ENCODE results near the gene STAT5A. TPM values are rescaled to one million over a fixed set of nuclear protein-coding genes. Genes with fewer than 3 reads are reported as not detected.

STAT5A gene
- total RNA-seq, 1 donor from 2014 or later, result 140 TPM

DNA sequence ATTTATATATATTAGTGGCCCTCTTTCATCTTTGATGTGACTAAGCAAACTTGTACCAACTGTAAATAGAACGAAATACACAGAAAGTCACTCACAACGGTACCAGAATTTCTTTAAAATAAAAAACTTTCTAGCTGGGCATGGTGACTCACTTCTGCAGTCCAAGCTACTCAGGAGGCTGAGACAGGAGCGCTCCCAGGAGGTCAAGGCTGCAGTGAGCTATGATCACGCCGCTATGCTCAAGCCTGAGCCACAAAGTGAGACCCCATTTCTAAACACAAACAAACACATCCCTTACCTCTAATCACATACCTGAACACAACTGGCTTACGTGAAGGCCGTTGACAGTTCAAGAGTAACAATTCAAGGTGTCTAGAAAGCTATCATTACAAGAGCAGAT is 41.8 kb upstream of the STAT5A start:
- no peaks in the 10 kb centered on the region for H3K36me3 Mint-ChIP-seq (ENCODE audit: low read depth)
- ATAC-seq (ENCODE audit: low read depth) (no peak), DNase-seq (no peak)
- H3K4me3 Mint-ChIP-seq, result no peak overlapping the region
- TF ChIP-seq, protein P1, sequence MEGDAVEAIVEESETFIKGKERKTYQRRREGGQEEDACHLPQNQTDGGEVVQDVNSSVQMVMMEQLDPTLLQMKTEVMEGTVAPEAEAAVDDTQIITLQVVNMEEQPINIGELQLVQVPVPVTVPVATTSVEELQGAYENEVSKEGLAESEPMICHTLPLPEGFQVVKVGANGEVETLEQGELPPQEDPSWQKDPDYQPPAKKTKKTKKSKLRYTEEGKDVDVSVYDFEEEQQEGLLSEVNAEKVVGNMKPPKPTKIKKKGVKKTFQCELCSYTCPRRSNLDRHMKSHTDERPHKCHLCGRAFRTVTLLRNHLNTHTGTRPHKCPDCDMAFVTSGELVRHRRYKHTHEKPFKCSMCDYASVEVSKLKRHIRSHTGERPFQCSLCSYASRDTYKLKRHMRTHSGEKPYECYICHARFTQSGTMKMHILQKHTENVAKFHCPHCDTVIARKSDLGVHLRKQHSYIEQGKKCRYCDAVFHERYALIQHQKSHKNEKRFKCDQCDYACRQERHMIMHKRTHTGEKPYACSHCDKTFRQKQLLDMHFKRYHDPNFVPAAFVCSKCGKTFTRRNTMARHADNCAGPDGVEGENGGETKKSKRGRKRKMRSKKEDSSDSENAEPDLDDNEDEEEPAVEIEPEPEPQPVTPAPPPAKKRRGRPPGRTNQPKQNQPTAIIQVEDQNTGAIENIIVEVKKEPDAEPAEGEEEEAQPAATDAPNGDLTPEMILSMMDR (IDR thresholded peaks at IDR 0.05), result no peak
- H3K9me3 Mint-ChIP-seq, result no peaks in the 10 kb centered on the region
- ChIA-PET POLR2A (interaction anchor here (3.4 to 3.6 kb wide), 2 partner anchors 29 to 42 kb away, joined by 40 to 61 read pairs; partner anchors contain the start of genes STAT5A and STAT5B), CTCF (no interaction called here)
- H3K27ac Mint-ChIP-seq, result peak overlapping the region; percentile 71
- peaks cover 47% of the 10 kb centered on the region for H3K4me1 Mint-ChIP-seq
- intact Hi-C loops (cut with micrococcal nuclease), result no loop called here
- H3K27me3 Mint-ChIP-seq, result no peaks in the 10 kb centered on the region

DNA sequence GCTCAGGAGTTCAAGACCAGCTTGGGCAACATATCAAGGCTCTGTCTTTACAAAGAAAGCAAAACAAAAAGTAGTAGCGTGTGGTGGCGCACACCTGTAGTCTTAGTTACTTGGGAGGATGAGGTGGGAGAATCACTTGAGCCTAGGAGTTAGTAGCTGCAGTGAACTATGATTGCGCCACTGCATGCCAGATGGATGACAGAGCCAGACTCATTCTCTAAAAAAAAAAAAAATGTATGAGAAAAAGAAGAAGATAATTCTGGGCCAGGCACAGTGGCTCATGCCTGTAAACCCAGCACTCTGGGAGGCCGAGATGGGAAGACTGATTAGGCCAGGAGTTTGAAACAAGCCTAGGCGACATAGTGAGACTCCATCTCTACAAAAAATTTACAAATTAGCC is 40.6 kb upstream of the STAT5A start:
- intact Hi-C loops (cut with micrococcal nuclease), result loop anchor here (1.0 kb wide), 2 partner anchors 28 to 41 kb away; partner anchors contain the start of gene STAT5A
- Mint-ChIP-seq H3K36me3 (ENCODE audit: low read depth) (no peaks in the 10 kb centered on the region), H3K4me3 (peak overlapping the region; percentile 25), H3K27me3 (no peaks in the 10 kb centered on the region), H3K27ac (peak overlapping the region; percentile 96), H3K9me3 (no peaks in the 10 kb centered on the region), H3K4me1 (peaks cover 46% of the 10 kb centered on the region)
- no peak for DNase-seq
- ChIA-PET POLR2A (interaction anchor here (0.7 to 3.6 kb wide), 11 partner anchors 10 to 1113 kb away, joined by 3 to 61 read pairs (median 7); partner anchors contain the start of genes GHDC, STAT5A and STAT5B), CTCF (no interaction called here)
- ATAC-seq (ENCODE audit: low read depth), result no peak
- TF ChIP-seq, protein P1 (IDR thresholded peaks at IDR 0.05), result no peak

DNA sequence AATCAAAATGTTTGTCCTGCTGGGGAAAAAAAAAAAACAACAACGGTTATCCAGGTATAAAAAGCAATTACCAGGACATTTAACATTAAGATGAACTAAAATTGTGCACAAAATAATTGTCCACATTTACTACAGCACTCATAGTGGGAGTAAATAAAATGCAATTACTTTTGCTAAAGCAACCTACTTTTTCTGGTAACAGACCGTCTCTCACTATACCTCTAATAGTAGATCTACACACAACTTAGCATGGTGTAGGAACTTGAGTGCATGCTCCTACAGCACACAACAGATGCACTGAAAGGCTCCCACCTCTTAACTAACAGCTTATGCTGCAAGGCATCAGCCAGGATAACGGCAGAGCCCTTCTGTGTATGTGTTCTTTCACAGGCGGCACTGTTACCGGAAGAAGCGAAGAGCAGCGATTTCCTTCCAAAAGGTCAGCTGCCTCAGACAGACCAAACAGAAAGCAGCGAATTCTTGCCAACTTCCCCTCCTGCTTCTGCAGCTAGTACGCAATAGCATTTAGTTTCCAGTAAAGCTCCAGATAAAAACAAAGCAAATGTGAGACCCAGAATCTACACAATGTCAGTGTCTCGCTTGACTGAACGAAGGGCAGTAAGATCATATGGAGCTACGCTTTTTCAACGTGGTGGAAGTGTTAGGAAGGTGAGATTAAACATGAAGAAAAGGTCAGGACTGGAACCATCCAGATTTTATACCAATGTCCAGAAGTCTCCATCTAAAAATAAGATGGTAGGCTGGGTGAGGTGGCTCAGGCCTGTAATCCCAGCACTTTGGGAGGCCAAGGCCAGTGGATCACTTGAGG is 39.7 kb upstream of the STAT5A start:
- no peaks in the 10 kb centered on the region for H3K36me3 Mint-ChIP-seq (ENCODE audit: low read depth)
- peak overlapping the region; percentile 96 for H3K27ac Mint-ChIP-seq
- peak; percentile 42 for DNase-seq
- H3K4me1 Mint-ChIP-seq, result peaks cover 52% of the 10 kb centered on the region
- H3K9me3 Mint-ChIP-seq, result no peaks in the 10 kb centered on the region
- ChIA-PET CTCF (interaction anchor here (0.9 to 1.6 kb wide), 2 partner anchors 40 to 158 kb away, joined by 3 to 5 read pairs; partner anchors contain the start of gene STAT5A), POLR2A (interaction anchor here (0.6 to 3.6 kb wide), 30 partner anchors 9 to 1112 kb away, joined by 3 to 61 read pairs (median 4); partner anchors contain the start of genes CNP, DHX58, DNAJC7 and GHDC)
- TF ChIP-seq, protein P1 (IDR thresholded peaks at IDR 0.05), result no peak
- H3K4me3 Mint-ChIP-seq, result peak overlapping the region; percentile 86
- intact Hi-C loops (cut with micrococcal nuclease), result loop anchor here (1.0 kb wide), 2 partner anchors 27 to 40 kb away; partner anchors contain the start of gene STAT5A
- peak; percentile 99 for ATAC-seq (ENCODE audit: low read depth)
- no peaks in the 10 kb centered on the region for H3K27me3 Mint-ChIP-seq

DNA sequence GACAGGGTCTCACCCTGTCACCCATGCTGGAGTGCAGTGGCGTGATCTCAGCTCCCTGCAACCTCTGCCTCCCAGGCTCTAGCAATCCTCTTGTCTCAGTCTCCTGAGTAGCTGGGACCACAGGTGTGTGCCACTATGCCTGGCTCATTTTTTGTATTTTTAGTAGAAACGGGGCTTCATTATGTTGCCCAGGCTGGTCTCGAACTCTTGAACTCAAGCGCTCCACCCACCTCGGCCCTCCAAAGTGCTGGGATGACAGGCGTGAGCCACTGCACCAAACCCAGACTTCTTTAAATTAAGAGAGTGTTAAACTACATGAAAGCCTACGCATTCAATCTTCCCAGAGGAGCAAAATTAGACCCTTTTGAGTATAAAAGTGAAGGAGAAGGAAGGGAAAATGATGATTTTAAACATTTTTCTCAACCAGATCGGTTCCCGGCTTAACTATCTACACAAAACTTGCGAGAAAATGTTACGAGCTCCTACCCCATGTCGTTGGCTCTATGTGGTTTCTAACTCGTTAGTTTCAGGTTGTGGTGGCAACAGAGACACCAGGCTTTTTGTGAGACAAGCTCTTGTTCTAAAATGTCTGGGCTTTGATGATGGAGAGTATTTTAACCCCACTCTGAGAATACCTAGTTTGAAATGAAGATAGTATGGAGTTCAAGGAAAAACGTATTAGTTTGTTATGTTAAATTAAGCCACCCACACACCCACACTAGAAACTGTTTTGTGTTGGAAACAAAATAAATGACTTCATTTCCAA is 38.4 kb upstream of the STAT5A start:
- intact Hi-C loops (cut with micrococcal nuclease), result no loop called here
- no peak overlapping the region for H3K4me3 Mint-ChIP-seq
- H3K27me3 Mint-ChIP-seq, result no peaks in the 10 kb centered on the region
- peak overlapping the region; percentile 76 for H3K27ac Mint-ChIP-seq
- no peaks in the 10 kb centered on the region for H3K9me3 Mint-ChIP-seq
- peaks cover 54% of the 10 kb centered on the region for H3K4me1 Mint-ChIP-seq
- CTCF ChIA-PET, result interaction anchor here (1.6 kb wide), 1 partner anchor 39 kb away, joined by 5 read pairs; the partner anchor contains the start of gene STAT5A
- TF ChIP-seq, protein P1 (IDR thresholded peaks at IDR 0.05), result no peak
- ATAC-seq (ENCODE audit: low read depth) (no peak), DNase-seq (no peak)
- peaks cover 2% of the 10 kb centered on the region for H3K36me3 Mint-ChIP-seq (ENCODE audit: low read depth)
- POLR2A ChIA-PET, result interaction anchor here (0.6 to 3.6 kb wide), 11 partner anchors 8 to 139 kb away, joined by 3 to 61 read pairs (median 7); partner anchors contain the start of genes STAT3, STAT5A and STAT5B

Measured in activated B cell treated with CpG ODN at 0.5 μM for 24 hours (primary cell).